Astrocyte (in vitro differentiated cells and primary cell): ENCODE data around the gene GRAMD4.

ENCODE experiments used
- EZH2 ChIP-seq: IDR thresholded peaks from 2 replicates; pipeline ENCODE4 v1.6.1; 2012; ENCODE audit warnings: mild to moderate bottlenecking, low read length, inconsistent platforms; ENCODE audit not compliant: insufficient read depth
- TF ChIP-seq, protein P1 (sequence below): IDR thresholded peaks from 2 replicates; pipeline ENCODE4 v1.5.1; 2011; ENCODE audit warnings: low read depth, mild to moderate bottlenecking, inconsistent platforms, low read length, moderate library complexity; ENCODE audit not compliant: insufficient read depth

- TF ChIP-seq, protein P1, sequence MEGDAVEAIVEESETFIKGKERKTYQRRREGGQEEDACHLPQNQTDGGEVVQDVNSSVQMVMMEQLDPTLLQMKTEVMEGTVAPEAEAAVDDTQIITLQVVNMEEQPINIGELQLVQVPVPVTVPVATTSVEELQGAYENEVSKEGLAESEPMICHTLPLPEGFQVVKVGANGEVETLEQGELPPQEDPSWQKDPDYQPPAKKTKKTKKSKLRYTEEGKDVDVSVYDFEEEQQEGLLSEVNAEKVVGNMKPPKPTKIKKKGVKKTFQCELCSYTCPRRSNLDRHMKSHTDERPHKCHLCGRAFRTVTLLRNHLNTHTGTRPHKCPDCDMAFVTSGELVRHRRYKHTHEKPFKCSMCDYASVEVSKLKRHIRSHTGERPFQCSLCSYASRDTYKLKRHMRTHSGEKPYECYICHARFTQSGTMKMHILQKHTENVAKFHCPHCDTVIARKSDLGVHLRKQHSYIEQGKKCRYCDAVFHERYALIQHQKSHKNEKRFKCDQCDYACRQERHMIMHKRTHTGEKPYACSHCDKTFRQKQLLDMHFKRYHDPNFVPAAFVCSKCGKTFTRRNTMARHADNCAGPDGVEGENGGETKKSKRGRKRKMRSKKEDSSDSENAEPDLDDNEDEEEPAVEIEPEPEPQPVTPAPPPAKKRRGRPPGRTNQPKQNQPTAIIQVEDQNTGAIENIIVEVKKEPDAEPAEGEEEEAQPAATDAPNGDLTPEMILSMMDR: no peak
- TF ChIP-seq EZH2: no peak
Measured at GRCh38 chr22:46587061-46587460, 33.1 kb upstream of the GRAMD4 start.
